GM18511 (cell line): ENCODE results near the gene PTH2.
"Not testable (repeated sequence)": the region's sequence is repeated elsewhere in the genome, so short reads cannot be mapped to it uniquely, and the experiment has no call there.

Source experiments
- ATAC-seq: cut with Tn5 transposase; IDR thresholded peaks from one replicate; pipeline ENCODE4 v1.9.1; 2021; ENCODE audit warnings: mild to moderate bottlenecking, moderate library complexity; ENCODE audit not compliant: unreplicated experiment

PTH2 gene

DNA sequence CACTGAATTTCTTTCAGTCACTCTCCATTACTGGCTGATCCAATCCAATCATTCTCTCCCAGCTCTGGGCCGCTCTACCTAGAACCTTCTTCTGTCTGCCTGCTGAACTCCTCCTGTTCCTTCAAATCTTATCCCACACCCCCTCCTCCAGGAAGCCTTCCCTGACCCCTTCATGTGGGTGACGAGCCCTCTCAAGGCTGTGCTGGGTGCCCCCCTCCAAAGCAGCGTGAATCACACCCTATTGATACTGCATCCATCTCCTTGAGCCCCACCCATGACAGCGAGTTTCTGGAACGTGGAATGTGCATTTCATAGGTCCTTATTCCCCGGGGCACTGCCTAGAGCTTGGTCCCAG lies 25.2 kb upstream of the PTH2 start:
- no peak for ATAC-seq

DNA sequence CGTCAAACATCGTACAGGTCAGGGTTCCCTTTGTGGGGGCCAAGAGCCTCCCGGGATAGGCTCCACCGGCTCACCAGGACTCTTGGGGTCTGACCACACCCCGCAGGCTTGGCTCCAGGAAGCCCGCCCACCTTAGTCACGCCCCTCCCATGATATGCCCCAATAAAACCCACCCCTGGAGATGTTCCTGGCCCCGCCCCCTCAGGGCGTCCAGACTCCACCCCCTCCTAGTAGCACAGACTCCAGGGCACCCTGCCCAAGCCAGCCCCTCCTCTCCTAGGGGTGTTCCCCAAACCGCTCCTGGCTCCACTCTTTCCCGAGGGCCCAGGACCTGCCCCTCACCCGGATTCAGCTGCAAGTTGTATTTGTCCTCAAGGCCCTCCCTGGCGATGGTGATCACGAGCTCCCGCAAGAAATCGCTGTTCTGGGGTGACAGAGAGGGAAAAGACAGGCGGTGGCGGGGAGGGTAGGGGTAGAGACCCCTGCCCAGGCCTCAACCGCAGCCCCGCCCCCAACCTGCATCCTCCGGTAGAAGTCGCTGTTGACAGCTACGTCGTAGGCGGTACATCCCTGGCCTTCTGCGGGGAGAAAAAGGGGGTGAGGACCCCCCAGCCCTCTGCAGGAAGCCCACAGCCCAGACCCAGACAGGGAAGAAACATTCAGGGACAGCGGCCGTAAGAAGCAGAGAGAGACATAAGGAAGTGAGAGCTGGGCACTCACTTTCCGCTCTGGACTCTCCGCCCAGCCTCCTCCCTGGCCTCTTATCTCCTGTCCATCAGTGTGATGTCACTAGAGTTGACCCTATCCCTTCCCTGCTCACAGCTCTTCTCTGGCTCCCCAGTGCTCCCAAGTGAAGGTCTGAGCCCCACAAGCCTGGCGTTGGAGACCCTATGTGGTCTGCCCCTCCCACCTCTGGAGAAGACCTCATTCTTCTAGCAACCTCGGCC lies 24.5 kb upstream of the PTH2 start:
- no peak for ATAC-seq

DNA sequence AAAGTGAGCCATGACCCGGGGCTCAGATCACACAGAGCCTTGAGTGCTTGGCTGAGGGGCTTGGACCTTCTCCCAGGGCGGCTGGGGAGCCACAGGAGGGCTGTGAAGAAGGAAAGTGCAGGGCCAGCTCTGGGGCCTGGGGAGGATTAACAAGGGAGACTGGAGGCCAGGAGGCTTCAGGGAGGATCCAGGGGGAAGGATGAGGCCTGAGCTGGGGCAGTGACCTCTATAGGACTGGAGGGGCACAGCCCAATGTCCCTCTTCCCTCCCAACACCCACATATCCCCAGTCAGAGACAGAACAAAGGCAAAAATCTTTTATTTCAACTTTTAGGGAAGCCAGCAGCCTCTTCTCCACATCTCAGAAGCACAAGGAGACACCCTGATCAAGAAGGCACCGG lies 22.8 kb upstream of the PTH2 start:
- no peak for ATAC-seq

DNA sequence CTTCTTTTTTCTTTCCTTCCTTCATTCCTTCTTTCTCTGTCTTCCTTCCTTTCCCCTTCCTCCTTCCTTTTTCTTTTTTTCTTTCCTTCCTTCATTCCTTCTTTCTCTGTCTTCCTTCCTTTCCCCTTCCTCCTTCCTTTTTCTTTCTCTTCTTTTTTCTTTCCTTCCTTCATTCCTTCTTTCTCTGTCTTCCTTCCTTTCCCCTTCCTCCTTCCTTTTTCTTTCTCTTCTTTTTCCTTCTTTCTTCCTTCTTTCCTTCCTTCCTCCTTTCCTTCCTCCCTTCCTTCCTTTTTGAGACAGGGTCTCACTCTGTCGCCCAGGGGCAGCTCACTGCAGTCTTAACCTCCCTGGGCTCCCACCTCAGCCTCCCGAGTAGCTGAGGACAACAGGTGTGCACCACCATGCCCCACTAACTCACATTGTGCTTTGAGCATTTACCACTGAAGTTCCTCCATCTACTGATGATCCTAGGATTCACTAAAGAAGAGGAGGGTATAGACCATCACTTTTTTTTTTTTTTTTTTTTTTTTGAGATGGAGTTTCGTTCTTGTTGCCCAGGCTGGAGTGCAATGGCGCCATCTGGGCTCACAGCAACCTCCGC lies 21.0 kb upstream of the PTH2 start:
- not testable (repeated sequence) for ATAC-seq

DNA sequence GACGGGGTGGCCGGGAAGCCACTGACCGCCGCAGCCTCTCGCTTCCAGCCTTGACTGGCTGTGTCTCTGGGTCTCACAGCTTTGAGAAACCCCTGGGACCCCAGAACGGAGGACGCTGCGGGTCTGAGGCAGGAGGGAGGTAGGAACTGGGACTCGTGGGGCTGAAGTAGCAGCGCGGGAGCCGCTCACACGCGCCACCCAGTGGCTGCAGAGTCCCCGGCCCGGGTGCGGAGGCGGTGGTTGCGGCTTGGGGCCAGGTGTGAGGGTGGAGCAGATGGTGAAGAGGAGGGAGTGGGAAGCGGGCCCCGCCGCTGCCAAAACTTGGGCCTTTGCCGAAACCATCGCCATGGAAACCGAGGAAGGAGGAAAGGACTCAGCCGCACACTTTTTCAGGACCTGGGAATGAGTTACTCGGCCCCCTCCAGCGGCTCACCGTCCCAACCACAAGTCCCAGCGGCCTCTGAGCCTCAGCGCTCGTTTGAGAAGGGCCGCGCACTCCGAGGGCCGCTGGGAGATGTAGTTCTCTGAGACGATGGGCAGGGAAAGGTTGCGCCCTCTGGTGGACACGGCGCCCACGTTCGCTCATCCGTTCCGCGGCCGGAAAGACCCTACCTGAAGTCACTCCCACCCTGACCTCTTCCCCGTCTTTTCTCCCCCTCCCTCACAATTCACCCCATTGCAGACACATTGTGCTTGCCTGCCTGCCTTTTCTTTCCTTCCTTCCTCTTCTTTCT lies 20.3 kb upstream of the PTH2 start:
- ATAC-seq = peak; percentile 85

DNA sequence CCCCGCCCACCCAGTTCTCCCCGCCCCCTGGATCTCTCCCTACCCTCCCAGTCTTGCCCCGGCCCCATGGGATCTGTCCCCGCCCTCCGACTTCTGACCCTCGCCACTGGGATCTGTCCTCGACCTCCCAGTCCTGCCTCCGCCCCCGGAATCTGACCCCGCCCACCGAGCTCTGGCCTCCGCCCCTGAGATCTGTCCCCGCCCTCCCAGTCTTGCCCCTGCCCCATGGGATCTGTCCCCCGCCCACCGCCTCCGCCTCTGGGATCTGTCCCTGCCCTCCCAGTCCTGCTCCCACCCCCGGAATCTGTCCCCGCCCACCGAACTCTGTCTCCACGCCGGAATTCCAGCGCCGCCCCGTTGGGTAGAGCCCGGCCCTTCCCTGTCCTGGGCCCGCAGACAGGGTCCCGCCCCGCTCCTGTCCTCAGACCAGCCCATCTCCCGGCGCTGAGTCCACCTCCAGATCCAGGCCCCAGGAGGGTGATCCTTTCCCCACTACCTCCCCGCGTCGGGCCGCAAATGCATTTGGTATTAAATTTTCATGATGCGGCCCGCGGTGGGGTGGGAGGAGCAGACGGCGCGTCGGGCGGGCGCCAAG lies 19.6 kb upstream of the PTH2 start:
- peak; percentile 20 for ATAC-seq

DNA sequence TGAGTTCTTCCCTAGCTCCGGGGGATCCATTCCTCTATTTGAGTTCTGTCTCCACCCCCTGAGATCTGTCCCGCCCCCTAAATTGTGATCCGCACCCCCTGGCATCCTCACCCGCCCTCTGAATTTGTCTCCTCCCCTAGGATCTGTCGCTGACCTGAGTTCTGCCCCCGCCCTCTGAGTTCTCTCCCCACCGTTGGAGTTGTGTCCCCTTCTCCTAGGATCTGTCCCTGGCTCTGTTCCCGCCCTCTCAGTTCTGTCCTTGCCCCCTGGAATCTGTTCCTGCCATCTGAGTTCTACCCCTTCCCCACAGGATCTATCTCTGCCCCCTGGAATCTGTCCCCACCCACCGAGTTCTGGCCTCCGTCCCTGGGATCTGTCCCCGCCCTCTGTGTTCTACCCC lies 19.1 kb upstream of the PTH2 start:
- no peak for ATAC-seq

DNA sequence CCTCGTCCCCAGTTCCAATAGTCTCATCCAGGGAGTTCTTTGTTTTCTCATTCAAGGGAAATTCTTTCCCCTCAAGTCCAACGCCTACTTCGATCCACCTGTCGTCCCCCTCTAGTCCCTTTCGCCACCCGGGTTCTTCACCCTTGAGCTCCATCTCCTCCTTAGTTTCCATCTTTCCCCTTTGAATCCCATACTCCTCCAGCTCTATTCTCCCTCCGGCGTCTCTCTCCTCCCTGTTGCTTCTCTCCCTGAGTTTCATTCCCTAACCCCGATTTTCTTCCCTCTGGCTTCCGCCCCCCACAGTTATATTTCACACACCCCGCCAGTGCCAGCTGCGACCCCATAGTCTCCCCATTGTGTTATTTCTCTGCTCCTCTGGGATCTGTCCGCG lies 18.7 kb upstream of the PTH2 start:
- ATAC-seq = no peak

DNA sequence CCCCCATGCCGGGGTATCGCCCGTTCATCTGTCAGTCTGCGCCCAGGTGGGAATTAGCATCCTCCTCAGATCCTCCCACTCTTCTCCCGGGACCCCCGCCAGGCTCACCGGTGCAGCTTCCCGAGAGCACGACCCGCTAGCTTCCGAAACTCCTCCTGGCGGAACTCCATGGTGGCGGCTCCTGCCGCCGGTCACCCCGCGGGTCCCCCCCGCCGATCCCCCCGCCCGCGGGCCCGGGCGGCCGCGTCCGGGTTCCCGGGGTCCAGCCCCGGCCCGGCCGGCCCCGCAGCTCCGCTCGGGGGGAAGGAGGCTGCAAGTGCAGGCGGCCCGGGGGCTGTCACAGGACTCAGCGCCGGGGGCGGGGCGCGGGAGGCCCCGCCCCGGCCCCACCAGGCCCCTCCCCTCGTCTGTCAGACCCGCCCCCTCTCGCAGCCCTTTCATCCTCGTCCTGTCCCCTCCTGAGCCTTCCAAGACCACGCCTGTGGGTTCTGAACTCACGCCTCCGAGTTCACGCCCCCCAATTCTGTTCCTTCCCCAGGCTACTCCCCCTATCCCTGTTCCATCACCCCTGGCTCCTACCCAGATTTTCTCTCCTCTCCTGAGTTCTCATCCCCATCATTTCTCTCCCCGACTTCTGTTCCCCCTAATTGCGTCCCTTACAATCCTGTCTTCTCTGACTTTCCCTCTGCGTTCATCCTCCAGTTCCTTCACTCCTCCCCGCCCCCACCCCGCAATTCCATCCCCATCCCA lies 18.1 kb upstream of the PTH2 start, which contains the start of gene SLC17A7:
SLC17A7 (minus strand) TSS at position 318 of the 750 bp plus-strand sequence; CDS start at position 170, 148 bp downstream.
- ATAC-seq = no peak

DNA sequence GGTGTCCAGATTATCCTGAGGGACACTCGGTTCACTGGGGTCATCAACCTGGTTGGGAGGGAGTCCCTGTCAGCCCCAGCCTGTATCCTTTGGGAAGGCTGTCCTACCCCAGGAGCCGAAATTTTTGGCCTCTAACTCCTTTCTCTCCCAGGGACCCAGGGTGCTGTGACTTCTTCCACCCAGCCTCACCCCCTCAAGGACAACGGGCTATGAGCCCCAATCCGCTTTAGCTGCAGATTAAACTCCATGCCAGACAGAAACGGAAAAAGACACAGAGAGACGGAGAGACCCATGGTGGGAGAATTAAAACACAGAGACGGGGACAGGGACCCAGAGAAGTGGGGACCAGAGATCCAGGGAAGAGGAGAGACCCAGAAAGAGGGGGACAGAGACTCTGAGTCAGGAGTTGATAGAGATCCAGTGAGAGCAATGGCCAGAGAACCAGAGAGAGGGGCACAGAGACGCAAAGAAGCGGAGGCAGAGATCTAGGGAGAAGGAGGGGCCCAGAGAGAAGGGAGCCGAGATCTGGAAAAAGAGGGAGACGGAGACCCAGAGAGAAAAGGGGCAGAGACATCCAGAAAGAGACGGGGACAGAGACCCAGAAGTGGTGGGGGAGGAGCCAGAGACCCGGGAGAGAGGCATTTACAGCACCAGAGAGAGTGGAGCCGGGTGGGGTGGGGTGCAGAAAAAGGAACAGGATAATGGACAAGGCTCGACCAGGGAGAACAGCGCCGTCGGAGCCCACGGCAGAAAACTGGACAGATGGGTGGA lies 17.4 kb upstream of the PTH2 start:
- ATAC-seq = no peak

DNA sequence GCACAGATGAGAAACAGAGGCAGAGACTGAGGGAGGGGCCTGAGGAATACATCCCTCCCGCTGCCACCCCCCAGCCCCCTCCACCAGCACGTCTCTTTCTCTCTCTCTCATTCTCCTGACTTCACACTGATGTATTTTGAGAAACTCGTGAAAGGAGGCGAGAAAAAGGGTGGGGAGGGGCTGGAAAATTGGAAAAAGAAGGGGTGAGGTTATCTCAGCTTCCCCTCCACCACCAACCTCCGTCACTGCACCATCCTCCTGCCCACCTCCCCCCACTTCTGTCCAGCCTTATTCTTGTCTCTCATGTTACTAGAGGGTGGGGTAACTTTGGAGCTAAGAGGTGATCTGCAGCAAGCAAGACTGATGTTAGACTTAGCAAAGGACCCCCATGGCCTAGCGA lies 16.6 kb upstream of the PTH2 start:
- no peak for ATAC-seq

DNA sequence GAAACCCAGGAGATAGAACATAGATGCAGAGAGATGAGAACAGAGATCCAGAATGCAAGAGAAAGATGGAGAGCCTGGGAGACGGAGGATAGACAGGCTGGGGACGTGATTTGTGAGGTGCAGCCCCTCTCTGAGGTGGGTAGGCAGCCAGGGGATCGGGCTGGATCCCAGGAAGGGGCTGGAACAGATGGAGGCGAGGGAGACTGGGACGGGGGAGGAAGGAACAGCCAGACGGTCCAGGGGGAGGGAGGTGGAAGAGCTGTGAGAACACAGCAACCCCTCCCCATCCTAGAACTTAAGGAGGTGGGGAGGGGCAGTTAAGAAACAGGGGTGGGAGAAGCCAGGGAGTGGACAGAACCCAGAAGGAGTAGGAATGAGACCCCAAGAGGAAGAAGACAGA lies 15.0 kb upstream of the PTH2 start:
- no peak for ATAC-seq

DNA sequence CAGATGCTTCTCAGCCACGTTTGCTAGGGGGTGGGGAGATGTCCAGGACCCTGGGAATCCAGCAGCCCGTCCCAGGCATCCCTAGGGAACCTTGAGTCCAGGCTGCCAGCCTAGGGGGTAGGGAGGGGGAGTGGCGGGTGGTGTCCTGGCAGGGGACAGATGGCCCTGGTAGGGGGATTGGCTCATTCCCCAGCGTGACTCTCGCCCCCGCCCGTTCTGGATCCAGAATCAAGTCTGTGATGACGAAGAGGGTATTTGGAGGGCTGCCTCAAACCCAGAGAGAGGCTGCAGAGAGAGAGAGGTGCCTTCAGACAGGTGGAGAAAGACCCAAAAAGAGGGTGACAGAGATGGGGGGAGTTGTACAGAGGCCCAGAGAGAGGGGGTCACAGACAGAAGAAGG lies 14.0 kb upstream of the PTH2 start:
- ATAC-seq = no peak

DNA sequence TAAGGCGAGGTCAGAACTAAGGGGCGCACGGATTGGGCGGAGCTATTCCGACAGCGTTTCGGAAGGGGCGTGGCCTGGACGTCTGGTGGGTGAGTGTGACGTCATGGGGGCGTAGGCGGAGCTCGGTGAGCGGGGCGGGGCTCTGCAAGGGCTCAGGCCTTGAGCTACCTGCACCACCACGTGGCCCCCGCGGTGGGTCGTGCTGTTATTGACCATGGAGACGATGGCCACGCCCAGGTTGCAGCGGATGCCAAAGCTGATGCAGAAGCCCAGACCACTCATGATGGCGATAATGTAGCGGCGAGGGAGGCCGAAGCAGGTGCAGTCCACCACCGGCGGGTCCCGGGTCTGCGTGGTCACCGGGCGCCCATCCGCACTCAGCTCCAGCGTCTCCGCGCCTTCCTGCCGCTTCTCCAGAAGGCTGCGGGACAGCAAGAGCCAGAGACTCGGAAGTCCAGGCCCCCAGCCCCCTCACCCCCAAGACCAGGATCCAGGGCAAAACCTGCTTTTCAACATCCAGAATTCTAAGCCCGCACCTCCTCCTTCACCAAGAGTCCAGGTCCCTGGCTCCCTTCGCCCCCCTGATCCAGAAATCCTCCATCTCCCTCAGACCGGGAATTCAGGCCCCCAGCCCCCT lies 13.3 kb upstream of the PTH2 start:
- no peak for ATAC-seq

DNA sequence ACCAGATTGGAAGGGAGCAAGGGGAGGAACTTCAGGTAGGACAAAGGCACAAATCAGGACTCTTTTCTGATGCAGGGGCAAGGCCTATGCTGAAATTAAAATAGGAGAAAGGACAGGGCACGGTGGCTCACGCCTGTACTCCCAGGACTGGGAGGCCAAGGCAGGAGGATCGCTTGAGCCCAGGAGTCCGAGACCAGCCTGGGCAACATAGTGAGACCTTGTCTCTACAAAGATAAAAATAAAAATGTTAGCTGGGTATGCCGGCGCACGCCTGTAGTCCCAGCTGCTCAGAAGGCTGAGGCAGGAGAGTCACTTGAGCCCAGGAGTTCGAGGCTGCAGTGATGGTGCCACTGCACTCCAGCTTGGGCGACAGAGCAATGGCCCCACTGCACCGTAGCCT lies 12.4 kb upstream of the PTH2 start:
- ATAC-seq = no peak

DNA sequence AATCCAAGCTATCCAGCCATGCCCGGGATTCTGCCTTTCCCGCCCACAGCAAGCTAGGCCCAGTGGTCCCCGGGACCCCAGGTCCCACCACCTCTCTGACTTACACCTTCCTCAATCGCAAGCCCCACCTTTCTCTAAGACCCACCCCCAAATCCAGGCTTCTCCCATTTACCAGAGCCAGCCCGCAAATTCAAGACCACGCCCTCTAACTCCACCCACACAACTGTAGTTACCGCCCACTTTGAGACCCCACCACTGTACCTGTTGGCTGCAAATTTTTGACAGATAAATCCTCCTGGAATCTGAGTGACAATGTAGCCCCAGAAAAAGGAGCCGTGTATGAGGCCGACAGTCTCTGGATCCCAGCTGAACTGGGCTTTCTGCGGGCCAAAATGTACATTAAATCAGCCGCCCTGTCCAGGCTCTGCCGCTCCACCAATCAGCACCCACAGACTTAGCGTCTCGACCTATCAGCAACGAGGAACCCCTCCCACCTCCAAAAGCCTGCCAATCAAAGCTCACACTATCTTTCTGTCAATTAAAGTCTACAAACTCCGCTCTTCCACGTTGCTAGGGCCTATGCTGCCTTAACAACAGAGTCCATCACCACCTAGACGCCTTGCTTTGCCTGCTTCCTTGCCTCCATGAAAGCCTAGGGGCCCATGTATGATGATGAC lies 11.8 kb upstream of the PTH2 start:
- ATAC-seq = no peak

DNA sequence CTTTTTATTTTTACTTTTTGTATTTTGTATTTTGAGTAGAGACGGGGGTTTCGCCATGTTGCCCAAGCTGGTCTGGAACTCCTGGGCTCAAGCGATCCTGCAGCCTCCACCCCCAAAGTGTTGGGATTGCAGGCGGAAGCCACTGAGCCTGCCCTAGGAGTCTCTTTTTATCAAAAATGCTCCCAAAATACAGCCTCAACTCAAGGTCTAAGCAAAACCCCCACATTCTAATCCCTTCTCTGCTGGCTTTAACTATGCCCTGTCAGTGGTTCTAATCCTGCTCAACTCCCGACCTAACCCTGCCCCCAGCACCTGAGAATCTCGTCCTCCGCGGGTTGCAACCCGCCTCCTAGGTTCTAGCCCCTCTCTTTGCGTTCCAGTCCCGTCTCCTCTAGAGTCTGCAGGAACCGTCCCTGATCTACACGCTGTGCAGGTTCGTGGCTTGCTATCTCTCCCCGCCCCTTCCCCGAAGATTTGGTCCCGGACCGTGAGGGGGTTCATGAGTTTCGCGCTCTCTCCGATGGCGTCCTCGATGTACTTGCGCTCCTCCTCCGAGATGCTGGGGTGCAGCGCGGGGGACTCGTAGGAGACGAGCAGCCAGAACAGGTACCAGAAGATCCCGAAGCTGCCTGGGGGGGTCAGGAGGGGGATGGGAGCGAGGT lies 10.1 kb upstream of the PTH2 start:
- ATAC-seq = no peak
